ENCODE measurements around the gene SVIL. TPM values are rescaled to one million over a fixed set of nuclear protein-coding genes. Genes with fewer than 3 reads are reported as not detected.
A peak's percentile ranks its signal among the peaks of the same experiment; 100 is the strongest.

Gene SVIL
- 10 to 100 TPM; 12.5 to 17.0 TPM for total RNA-seq

GRCh38 chr10:29634764-29635625 lies at the start of gene SVIL:
TSS of gene SVIL (minus strand) at chr10:29634971. CDS start at chr10:29555058, 79,913 bp downstream.
- H3K4me1 Mint-ChIP-seq: peaks cover 46% of the 10 kb centered on the region
- H3K36me3 Mint-ChIP-seq (ENCODE audit: low read depth): peaks cover 11% of the 10 kb centered on the region
- ChIA-PET CTCF (interaction anchor here (0.7 to 0.8 kb wide), 4 partner anchors 9 to 1053 kb away, joined by 3 to 4 read pairs (median 3); no protein-coding TSS in a partner anchor), POLR2A (no interaction called here)
- intact Hi-C loops (cut with DNase I, micrococcal nuclease): loop anchor here in 1 of 2 experiments (5.0 kb wide), 1 partner anchor 102 kb away; no protein-coding TSS in a partner anchor
- no peak within 1 kb of the TSS for H3K4me3 Mint-ChIP-seq
- H3K27ac Mint-ChIP-seq: no peak within 1 kb of the TSS
- DNase-seq (no peak), ATAC-seq (no peak)
- no peaks in the 10 kb centered on the region for H3K27me3 Mint-ChIP-seq
- H3K9me3 Mint-ChIP-seq (ENCODE audit: low read depth): no peaks in the 10 kb centered on the region

- ChIA-PET POLR2A (no interaction called here), CTCF (interaction anchor here (0.6 to 1.2 kb wide), 2 partner anchors 53 to 54 kb away, joined by 4 read pairs; no protein-coding TSS in a partner anchor)
- peaks cover 21% of the 10 kb centered on the region for H3K9me3 Mint-ChIP-seq (ENCODE audit: low read depth)
- peaks cover 74% of the 10 kb centered on the region for H3K4me1 Mint-ChIP-seq
- DNase-seq (peak; percentile 62), ATAC-seq (peak; percentile 98)
- peak overlapping the region; percentile 78 for H3K27ac Mint-ChIP-seq
- no peak overlapping the region for H3K4me3 Mint-ChIP-seq
- intact Hi-C loops (cut with DNase I, micrococcal nuclease): no loop called here
- H3K36me3 Mint-ChIP-seq (ENCODE audit: low read depth): peaks cover 46% of the 10 kb centered on the region
- no peaks in the 10 kb centered on the region for H3K27me3 Mint-ChIP-seq
Measured at GRCh38 chr10:29681676-29682448, 47.1 kb upstream of the SVIL start.

- Mint-ChIP-seq H3K4me3 (no peak overlapping the region), H3K4me1 (peaks cover 82% of the 10 kb centered on the region), H3K27me3 (no peaks in the 10 kb centered on the region), H3K9me3 (ENCODE audit: low read depth) (peaks cover 34% of the 10 kb centered on the region), H3K36me3 (ENCODE audit: low read depth) (peaks cover 49% of the 10 kb centered on the region), H3K27ac (no peak overlapping the region)
- DNase-seq (no peak), ATAC-seq (no peak)
- intact Hi-C loops (cut with DNase I, micrococcal nuclease): no loop called here
- POLR2A ChIA-PET: no interaction called here
- CTCF ChIA-PET: no interaction called here
Measured at GRCh38 chr10:29680091-29680490, 45.3 kb upstream of the SVIL start.

- Mint-ChIP-seq H3K4me1 (peaks cover 69% of the 10 kb centered on the region), H3K27ac (no peak overlapping the region), H3K4me3 (no peak overlapping the region), H3K36me3 (ENCODE audit: low read depth) (peaks cover 38% of the 10 kb centered on the region), H3K27me3 (no peaks in the 10 kb centered on the region), H3K9me3 (ENCODE audit: low read depth) (peaks cover 27% of the 10 kb centered on the region)
- POLR2A ChIA-PET: interaction anchor here (0.6 kb wide), 1 partner anchor 475 kb away, joined by 3 read pairs; no protein-coding TSS in a partner anchor
- no peak for ATAC-seq
- CTCF ChIA-PET: no interaction called here
- no peak for DNase-seq
- intact Hi-C loops (cut with DNase I, micrococcal nuclease): no loop called here
Measured at GRCh38 chr10:29676732-29677131, 42.0 kb upstream of the SVIL start.

- ChIA-PET POLR2A (no interaction called here), CTCF (no interaction called here)
- no peak for ATAC-seq
- Mint-ChIP-seq H3K9me3 (ENCODE audit: low read depth) (peaks cover 27% of the 10 kb centered on the region), H3K27ac (no peak overlapping the region), H3K4me3 (no peak overlapping the region), H3K27me3 (no peaks in the 10 kb centered on the region), H3K36me3 (ENCODE audit: low read depth) (peaks cover 42% of the 10 kb centered on the region), H3K4me1 (peaks cover 61% of the 10 kb centered on the region)
- no peak for DNase-seq
- intact Hi-C loops (cut with DNase I, micrococcal nuclease): no loop called here
Measured at GRCh38 chr10:29675984-29676383, 41.2 kb upstream of the SVIL start.

GRCh38 chr10:29671968-29672367 lies 37.2 kb upstream of the SVIL start:
- Mint-ChIP-seq H3K27ac (no peak overlapping the region), H3K27me3 (no peaks in the 10 kb centered on the region), H3K4me3 (no peak overlapping the region), H3K4me1 (peaks cover 32% of the 10 kb centered on the region), H3K36me3 (ENCODE audit: low read depth) (peaks cover 56% of the 10 kb centered on the region), H3K9me3 (ENCODE audit: low read depth) (peaks cover 24% of the 10 kb centered on the region)
- DNase-seq (no peak), ATAC-seq (no peak)
- POLR2A ChIA-PET: no interaction called here
- CTCF ChIA-PET: no interaction called here
- intact Hi-C loops (cut with DNase I, micrococcal nuclease): no loop called here

- POLR2A ChIA-PET: no interaction called here
- ATAC-seq (no peak), DNase-seq (no peak)
- intact Hi-C loops (cut with DNase I, micrococcal nuclease): no loop called here
- H3K27me3 Mint-ChIP-seq: no peaks in the 10 kb centered on the region
- H3K36me3 Mint-ChIP-seq (ENCODE audit: low read depth): peaks cover 53% of the 10 kb centered on the region
- H3K27ac Mint-ChIP-seq: no peak overlapping the region
- no peak overlapping the region for H3K4me3 Mint-ChIP-seq
- peaks cover 29% of the 10 kb centered on the region for H3K4me1 Mint-ChIP-seq
- H3K9me3 Mint-ChIP-seq (ENCODE audit: low read depth): peaks cover 21% of the 10 kb centered on the region
- CTCF ChIA-PET: no interaction called here
Measured at GRCh38 chr10:29671228-29671780, 36.5 kb upstream of the SVIL start.

GRCh38 chr10:29670761-29671160 lies 36.0 kb upstream of the SVIL start:
- DNase-seq (no peak), ATAC-seq (no peak)
- POLR2A ChIA-PET: no interaction called here
- intact Hi-C loops (cut with DNase I, micrococcal nuclease): no loop called here
- H3K4me3 Mint-ChIP-seq: no peak overlapping the region
- H3K27ac Mint-ChIP-seq: no peak overlapping the region
- H3K27me3 Mint-ChIP-seq: no peaks in the 10 kb centered on the region
- H3K9me3 Mint-ChIP-seq (ENCODE audit: low read depth): peaks cover 16% of the 10 kb centered on the region
- CTCF ChIA-PET: no interaction called here
- H3K36me3 Mint-ChIP-seq (ENCODE audit: low read depth): peaks cover 47% of the 10 kb centered on the region
- peaks cover 23% of the 10 kb centered on the region for H3K4me1 Mint-ChIP-seq

- Mint-ChIP-seq H3K27ac (no peak overlapping the region), H3K4me3 (no peak overlapping the region), H3K36me3 (ENCODE audit: low read depth) (peaks cover 35% of the 10 kb centered on the region), H3K27me3 (no peaks in the 10 kb centered on the region), H3K4me1 (peaks cover 14% of the 10 kb centered on the region), H3K9me3 (ENCODE audit: low read depth) (peaks cover 6% of the 10 kb centered on the region)
- no peak for DNase-seq
- intact Hi-C loops (cut with DNase I, micrococcal nuclease): no loop called here
- POLR2A ChIA-PET: no interaction called here
- ATAC-seq: no peak
- CTCF ChIA-PET: no interaction called here
Measured at GRCh38 chr10:29669149-29669548, 34.4 kb upstream of the SVIL start.

GRCh38 chr10:29668628-29669027 lies 33.9 kb upstream of the SVIL start:
- ATAC-seq (no peak), DNase-seq (no peak)
- POLR2A ChIA-PET: no interaction called here
- peaks cover 4% of the 10 kb centered on the region for H3K9me3 Mint-ChIP-seq (ENCODE audit: low read depth)
- H3K4me3 Mint-ChIP-seq: no peak overlapping the region
- peaks cover 31% of the 10 kb centered on the region for H3K36me3 Mint-ChIP-seq (ENCODE audit: low read depth)
- no peaks in the 10 kb centered on the region for H3K27me3 Mint-ChIP-seq
- CTCF ChIA-PET: interaction anchor here (0.8 to 1.1 kb wide), 2 partner anchors 21 to 220 kb away, joined by 3 read pairs; no protein-coding TSS in a partner anchor
- intact Hi-C loops (cut with DNase I, micrococcal nuclease): no loop called here
- peaks cover 14% of the 10 kb centered on the region for H3K4me1 Mint-ChIP-seq
- H3K27ac Mint-ChIP-seq: no peak overlapping the region

GRCh38 chr10:29667191-29667590 lies 32.4 kb upstream of the SVIL start:
- H3K27me3 Mint-ChIP-seq: no peaks in the 10 kb centered on the region
- DNase-seq (no peak), ATAC-seq (no peak)
- peaks cover 24% of the 10 kb centered on the region for H3K36me3 Mint-ChIP-seq (ENCODE audit: low read depth)
- H3K4me1 Mint-ChIP-seq: peaks cover 6% of the 10 kb centered on the region
- no peaks in the 10 kb centered on the region for H3K9me3 Mint-ChIP-seq (ENCODE audit: low read depth)
- no peak overlapping the region for H3K4me3 Mint-ChIP-seq
- H3K27ac Mint-ChIP-seq: no peak overlapping the region
- intact Hi-C loops (cut with DNase I, micrococcal nuclease): no loop called here
- ChIA-PET POLR2A (no interaction called here), CTCF (no interaction called here)

Measured in activated CD4-positive, alpha-beta T cell treated with anti-CD3 and anti-CD28 coated beads for 36 hours (primary cell).